Measurements from ENCODE around the gene IL21R.
"Not testable (repeated sequence)": the region's sequence is repeated elsewhere in the genome, so short reads cannot be mapped to it uniquely, and the experiment has no call there.

Gene IL21R

DNA sequence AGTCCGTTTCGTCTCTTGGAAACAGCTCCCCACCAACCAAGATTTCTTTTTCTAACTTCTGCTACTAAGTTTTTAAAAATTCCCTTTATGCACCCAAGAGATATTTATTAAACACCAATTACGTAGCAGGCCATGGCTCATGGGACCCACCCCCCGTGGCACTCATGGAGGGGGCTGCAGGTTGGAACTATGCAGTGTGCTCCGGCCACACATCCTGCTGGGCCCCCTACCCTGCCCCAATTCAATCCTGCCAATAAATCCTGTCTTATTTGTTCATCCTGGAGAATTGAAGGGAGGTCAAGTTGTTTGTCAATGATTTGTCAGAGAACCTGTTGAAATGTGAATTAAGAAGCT, 48.2 kb downstream of the IL21R start:
- Histone ChIP-seq H3K36me3 (ENCODE audit: control insufficient read depth, insufficient read depth, low read length, severe bottlenecking) (no peaks in the 10 kb centered on the region), H3K9me3 (ENCODE audit: control insufficient read depth, low read length) (no peaks in the 10 kb centered on the region), H3K9ac (ENCODE audit: low read length) (no peak overlapping the region), H3K4me3 (ENCODE audit: low read length) (no peak overlapping the region), H3K4me1 (ENCODE audit: control insufficient read depth, insufficient read depth, low read length) (peaks cover 12% of the 10 kb centered on the region), H3K27me3 (replicated peaks; ENCODE audit: control insufficient read depth, insufficient read depth, low read length) (peaks cover 8% of the 10 kb centered on the region)
- DNase-seq (ENCODE audit: low read depth): no peak

DNA sequence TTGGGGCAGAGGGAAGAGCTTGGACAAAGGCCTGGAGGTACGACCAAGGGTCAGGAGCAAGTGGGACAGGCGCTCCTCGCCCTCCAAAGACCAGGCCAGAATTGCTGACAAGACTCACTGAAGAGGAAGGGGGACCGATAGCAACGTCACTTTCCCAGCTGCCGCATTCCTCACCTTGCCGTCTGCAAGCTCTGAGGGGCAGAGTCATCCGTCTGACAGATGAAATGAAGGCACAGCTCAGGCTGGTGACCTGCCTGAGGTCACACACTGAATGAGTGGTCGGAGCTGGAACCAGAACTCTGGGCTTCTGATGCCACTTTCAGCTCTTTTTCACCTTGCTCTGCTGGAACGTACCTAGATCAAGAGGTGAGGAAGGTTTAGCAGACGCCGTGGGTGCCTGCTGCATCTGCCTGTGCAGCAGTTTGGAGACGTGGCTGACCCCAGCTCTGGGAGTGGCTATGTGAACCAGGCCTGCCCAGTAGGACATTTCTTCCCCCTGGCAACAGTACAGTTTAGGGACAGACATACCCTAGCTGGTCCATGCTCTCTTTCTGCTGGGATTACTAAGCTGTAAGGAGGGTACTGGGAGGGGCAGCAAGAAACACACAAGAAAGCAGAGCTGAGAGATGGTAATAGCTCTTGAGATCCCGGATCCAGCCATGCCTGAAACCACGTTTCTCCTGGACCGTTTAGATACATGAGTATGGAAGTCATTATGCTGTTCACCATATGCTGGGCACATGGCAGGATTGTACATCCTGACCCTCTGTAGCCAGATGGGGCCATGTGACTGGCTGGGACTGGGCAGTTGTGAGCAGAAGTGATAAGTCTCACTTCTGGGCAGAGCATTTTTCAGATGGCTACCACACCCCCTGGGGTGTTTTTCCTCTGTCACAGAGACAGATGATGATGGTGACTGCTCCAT, 50.9 kb downstream of the IL21R start:
- DNase-seq (ENCODE audit: low read depth): no peak

DNA sequence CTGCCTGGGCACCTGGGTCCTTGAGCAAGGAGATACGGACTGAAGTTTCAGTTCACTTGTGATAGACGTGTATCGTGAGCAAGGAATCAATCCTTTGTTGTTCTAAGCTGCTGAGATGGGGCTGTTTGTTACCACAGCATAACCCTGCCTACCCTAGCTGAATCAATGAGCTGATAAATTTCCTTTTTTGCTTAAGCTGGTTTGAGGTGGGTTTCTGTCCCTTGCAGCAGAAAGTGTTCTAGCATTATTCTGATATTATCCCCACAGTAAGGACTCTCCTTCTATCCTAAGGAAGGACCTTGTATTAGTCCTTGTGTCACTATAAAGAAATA, 51.5 kb downstream of the IL21R start:
- Histone ChIP-seq H3K4me1 (ENCODE audit: control insufficient read depth, insufficient read depth, low read length) (peaks cover 12% of the 10 kb centered on the region), H3K36me3 (ENCODE audit: control insufficient read depth, insufficient read depth, low read length, severe bottlenecking) (no peaks in the 10 kb centered on the region), H3K27me3 (replicated peaks; ENCODE audit: control insufficient read depth, insufficient read depth, low read length) (peaks cover 8% of the 10 kb centered on the region), H3K9ac (ENCODE audit: low read length) (no peak overlapping the region), H3K4me3 (ENCODE audit: low read length) (no peak overlapping the region), H3K9me3 (ENCODE audit: control insufficient read depth, low read length) (no peaks in the 10 kb centered on the region)
- no peak for DNase-seq (ENCODE audit: low read depth)

More for the DNA sequence above, 50.9 kb downstream of the IL21R start:
- H3K4me1 ChIP-seq (ENCODE audit: control insufficient read depth, insufficient read depth, low read length): peaks cover 12% of the 10 kb centered on the region
- no peak overlapping the region for H3K9ac ChIP-seq (ENCODE audit: low read length)
- H3K27me3 ChIP-seq (replicated peaks; ENCODE audit: control insufficient read depth, insufficient read depth, low read length): peaks cover 8% of the 10 kb centered on the region
- H3K9me3 ChIP-seq (ENCODE audit: control insufficient read depth, low read length): no peaks in the 10 kb centered on the region
- H3K4me3 ChIP-seq (ENCODE audit: low read length): no peak overlapping the region
- H3K36me3 ChIP-seq (ENCODE audit: control insufficient read depth, insufficient read depth, low read length, severe bottlenecking): no peaks in the 10 kb centered on the region

DNA sequence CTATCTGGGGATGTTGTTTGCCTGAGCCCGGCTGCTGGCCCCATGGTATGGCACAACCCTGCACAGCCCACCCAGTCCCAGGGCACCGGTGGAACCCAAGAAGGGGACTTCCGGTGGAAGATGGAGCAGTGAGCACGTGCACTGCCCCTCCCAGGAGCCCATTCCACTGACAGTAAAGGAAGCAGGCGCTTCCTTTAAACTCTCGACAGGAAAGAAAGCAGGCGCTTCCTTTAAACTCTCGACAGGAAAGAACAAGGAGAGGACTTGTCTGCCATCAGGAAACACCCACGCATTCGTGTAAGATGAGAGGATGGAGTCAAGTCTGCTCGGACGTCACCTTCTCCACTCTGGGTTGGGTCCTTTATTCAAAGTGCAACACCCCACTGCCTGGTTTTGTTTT, 53.7 kb downstream of the IL21R start:
- no peak overlapping the region for H3K9ac ChIP-seq (ENCODE audit: low read length)
- H3K27me3 ChIP-seq (replicated peaks; ENCODE audit: control insufficient read depth, insufficient read depth, low read length): no peaks in the 10 kb centered on the region
- H3K4me1 ChIP-seq (ENCODE audit: control insufficient read depth, insufficient read depth, low read length): peaks cover 7% of the 10 kb centered on the region
- H3K9me3 ChIP-seq (ENCODE audit: control insufficient read depth, low read length): no peaks in the 10 kb centered on the region
- peaks cover 12% of the 10 kb centered on the region for H3K36me3 ChIP-seq (ENCODE audit: control insufficient read depth, insufficient read depth, low read length, severe bottlenecking)
- H3K4me3 ChIP-seq (ENCODE audit: low read length): no peak overlapping the region
- no peak for DNase-seq (ENCODE audit: low read depth)

DNA sequence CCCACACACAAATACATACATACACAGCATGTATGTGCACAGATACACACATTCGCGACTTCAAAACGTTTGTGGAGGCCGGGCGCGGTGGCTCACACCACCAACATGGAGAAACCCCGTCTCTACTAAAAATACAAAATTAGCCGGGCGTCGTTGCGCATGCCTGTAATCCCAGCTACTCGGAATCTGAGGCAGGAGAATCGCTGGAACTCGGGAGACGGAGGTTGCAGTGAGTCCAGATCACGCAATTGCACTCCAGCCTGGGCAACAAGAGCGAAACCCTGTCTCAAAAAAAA, 55.6 kb downstream of the IL21R start:
- H3K4me1 ChIP-seq (ENCODE audit: control insufficient read depth, insufficient read depth, low read length): peaks cover 13% of the 10 kb centered on the region
- not testable (repeated sequence) for H3K27me3 ChIP-seq (replicated peaks; ENCODE audit: control insufficient read depth, insufficient read depth, low read length); H3K4me3 ChIP-seq (ENCODE audit: low read length); H3K9me3 ChIP-seq (ENCODE audit: control insufficient read depth, low read length); DNase-seq (ENCODE audit: low read depth); H3K9ac ChIP-seq (ENCODE audit: low read length)
- H3K36me3 ChIP-seq (ENCODE audit: control insufficient read depth, insufficient read depth, low read length, severe bottlenecking): peaks cover 30% of the 10 kb centered on the region

DNA sequence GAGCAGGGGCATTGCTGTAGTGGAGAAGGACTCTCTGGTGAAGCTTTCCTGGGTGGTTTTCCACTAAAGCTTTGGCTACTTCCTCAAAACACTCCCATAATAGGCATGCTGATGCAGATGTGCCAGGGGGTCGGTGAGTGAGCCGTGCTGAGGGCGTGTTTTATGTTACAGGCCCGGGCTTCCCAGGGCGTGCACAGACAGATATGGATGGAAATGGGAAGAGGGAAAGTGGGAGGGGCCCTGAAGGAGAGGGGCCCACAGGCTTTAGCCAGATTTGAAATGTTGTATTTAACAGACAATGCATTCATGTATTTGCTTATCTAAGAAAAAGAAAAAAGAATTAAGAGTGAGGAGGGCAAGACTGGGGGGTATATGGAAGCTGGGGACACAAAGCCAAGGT, 56.3 kb downstream of the IL21R start:
- H3K9me3 ChIP-seq (ENCODE audit: control insufficient read depth, low read length): no peaks in the 10 kb centered on the region
- DNase-seq (ENCODE audit: low read depth): no peak
- H3K9ac ChIP-seq (ENCODE audit: low read length): no peak overlapping the region

DNA sequence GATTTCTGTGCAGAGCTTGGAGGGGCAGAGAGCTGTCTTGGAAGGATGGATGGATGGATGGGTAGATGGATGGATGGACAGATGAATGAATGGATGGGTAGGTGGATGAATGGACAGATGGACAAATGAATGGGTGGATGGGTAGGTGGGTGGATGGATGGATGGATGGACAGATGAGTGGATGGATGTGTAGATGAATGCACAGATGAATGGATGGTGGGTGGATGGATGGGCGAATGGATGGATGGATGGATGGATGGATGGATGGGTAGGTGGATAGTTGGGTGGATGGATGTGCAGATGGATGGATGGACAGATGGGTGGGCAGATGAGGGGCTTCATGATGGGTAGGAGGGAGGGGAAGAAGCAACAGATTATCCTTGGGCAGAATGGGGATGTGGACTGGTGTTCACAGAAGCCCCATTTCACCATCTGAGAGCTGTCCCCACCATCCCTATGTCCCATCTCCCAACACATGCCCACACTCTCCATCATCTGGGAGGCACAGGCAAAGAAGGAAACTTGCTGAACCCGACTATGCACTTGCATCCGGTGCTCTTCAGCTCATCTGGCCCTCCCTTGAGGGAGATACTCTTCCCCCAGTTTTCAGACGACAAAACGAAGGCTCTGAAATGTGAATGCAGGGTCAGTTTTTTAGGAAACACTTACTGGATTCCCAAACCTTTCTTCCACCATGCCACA, 57.2 kb downstream of the IL21R start:
- Histone ChIP-seq H3K27me3 (replicated peaks; ENCODE audit: control insufficient read depth, insufficient read depth, low read length) (no peaks in the 10 kb centered on the region), H3K9me3 (ENCODE audit: control insufficient read depth, low read length) (no peaks in the 10 kb centered on the region), H3K9ac (ENCODE audit: low read length) (no peak overlapping the region), H3K4me1 (ENCODE audit: control insufficient read depth, insufficient read depth, low read length) (peaks cover 13% of the 10 kb centered on the region), H3K36me3 (ENCODE audit: control insufficient read depth, insufficient read depth, low read length, severe bottlenecking) (peaks cover 45% of the 10 kb centered on the region), H3K4me3 (ENCODE audit: low read length) (no peak overlapping the region)
- DNase-seq (ENCODE audit: low read depth): no peak

More for the DNA sequence above, 56.3 kb downstream of the IL21R start:
- peaks cover 37% of the 10 kb centered on the region for H3K36me3 ChIP-seq (ENCODE audit: control insufficient read depth, insufficient read depth, low read length, severe bottlenecking)
- no peaks in the 10 kb centered on the region for H3K27me3 ChIP-seq (replicated peaks; ENCODE audit: control insufficient read depth, insufficient read depth, low read length)
- H3K4me1 ChIP-seq (ENCODE audit: control insufficient read depth, insufficient read depth, low read length): peaks cover 13% of the 10 kb centered on the region
- no peak overlapping the region for H3K4me3 ChIP-seq (ENCODE audit: low read length)

DNA sequence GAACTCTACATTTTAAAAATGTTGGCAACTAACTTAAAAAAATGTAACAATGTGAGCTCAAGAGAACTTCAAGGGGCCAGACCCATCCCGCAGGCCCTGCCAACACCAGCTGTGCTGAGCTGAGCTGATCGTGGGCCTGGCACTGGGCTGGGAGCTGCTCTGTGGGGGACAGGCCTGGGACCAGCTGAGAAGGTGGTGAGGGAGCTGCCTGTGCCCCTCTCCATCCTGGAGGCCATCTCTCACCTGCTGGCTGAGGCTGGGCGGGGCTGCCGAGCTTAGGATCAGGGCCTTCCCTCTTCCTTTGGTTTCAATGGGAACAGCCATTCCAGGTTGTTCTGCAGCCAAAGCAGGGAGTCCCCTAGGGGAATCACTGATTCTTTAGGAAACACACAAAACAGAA, 58.2 kb downstream of the IL21R start:
- Histone ChIP-seq H3K9me3 (ENCODE audit: control insufficient read depth, low read length) (no peaks in the 10 kb centered on the region), H3K36me3 (ENCODE audit: control insufficient read depth, insufficient read depth, low read length, severe bottlenecking) (peaks cover 56% of the 10 kb centered on the region), H3K27me3 (replicated peaks; ENCODE audit: control insufficient read depth, insufficient read depth, low read length) (no peaks in the 10 kb centered on the region), H3K4me1 (ENCODE audit: control insufficient read depth, insufficient read depth, low read length) (peaks cover 13% of the 10 kb centered on the region), H3K4me3 (ENCODE audit: low read length) (no peak overlapping the region), H3K9ac (ENCODE audit: low read length) (no peak overlapping the region)
- no peak for DNase-seq (ENCODE audit: low read depth)

DNA sequence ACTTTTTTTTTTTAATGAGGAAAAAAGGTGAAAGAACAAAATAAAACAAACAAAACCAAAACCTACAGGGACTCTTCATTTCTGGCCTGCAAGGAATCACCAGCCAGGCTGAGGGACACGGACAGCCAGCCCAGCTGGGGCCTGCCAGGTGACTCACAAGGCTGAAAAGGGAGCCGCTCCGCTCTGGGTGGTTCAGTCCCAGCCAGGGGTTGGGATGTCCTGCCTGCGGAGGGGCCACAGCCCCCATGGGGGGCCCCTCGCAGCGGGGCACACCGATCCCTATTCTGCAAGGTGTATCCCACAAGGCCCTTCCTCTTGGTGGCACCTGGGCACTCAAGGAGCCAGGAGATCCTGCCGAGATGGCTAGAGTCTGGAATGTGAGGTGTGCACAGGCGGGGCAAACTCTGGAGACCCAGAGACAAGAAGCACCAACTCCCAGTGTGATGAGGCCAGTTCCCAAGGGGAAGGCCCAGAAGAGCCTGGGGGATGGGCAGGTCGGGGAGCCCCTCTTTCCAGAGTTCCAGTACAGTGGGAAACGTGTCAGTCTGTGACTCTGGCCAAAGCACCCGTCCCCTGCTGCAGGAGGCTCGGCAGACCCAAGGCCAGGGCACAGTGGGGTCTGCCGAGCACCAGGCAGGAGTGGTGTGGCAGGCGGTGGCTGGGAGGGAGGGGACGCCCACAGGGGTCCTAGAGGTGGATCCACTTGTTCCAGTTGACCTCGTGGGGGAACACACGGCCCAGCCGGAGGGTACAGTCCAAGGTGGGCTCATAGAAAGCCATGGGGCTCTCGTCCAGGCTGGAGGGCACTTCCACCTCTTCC, 58.9 kb downstream of the IL21R start:
- H3K9ac ChIP-seq (ENCODE audit: low read length): no peak overlapping the region
- no peak overlapping the region for H3K4me3 ChIP-seq (ENCODE audit: low read length)
- H3K4me1 ChIP-seq (ENCODE audit: control insufficient read depth, insufficient read depth, low read length): peaks cover 13% of the 10 kb centered on the region
- H3K27me3 ChIP-seq (replicated peaks; ENCODE audit: control insufficient read depth, insufficient read depth, low read length): no peaks in the 10 kb centered on the region
- H3K9me3 ChIP-seq (ENCODE audit: control insufficient read depth, low read length): no peaks in the 10 kb centered on the region
- peaks cover 63% of the 10 kb centered on the region for H3K36me3 ChIP-seq (ENCODE audit: control insufficient read depth, insufficient read depth, low read length, severe bottlenecking)
- no peak for DNase-seq (ENCODE audit: low read depth)

DNA sequence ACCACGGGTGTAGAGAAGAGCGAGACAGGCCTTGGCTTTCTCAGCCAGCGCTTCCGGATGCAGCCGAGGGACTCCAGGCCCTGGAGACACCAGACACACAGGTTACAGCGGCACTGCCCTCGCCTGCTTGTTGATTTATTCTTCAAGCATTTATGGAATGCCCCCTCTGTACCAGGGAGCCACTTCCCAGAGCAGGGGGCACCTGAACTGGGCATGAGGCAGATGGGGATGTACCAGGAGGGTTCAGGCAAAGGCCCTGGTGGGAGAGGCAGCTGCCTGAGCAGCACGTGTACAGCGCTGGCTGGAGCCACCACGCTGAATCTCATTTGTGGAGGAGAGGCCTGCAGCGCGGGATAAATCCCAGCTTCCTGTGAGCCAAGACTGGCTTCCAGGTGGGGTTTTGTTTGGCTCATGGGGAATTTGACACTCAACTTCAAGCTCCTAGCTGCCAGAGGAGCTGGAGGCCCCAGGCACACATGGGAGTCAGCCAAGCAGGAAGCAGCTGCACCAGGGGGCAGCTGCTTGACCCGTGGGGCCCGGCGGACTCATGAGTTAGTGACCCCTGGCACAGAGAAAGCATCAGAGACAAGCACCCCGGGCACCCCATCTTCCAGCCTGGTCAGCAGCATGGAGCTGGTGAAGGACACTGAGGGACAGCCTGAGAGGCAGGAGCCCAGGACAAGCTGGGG, 59.7 kb downstream of the IL21R start:
- DNase-seq (ENCODE audit: low read depth): no peak
- H3K4me3 ChIP-seq (ENCODE audit: low read length): no peak overlapping the region
- H3K4me1 ChIP-seq (ENCODE audit: control insufficient read depth, insufficient read depth, low read length): peaks cover 13% of the 10 kb centered on the region
- no peaks in the 10 kb centered on the region for H3K27me3 ChIP-seq (replicated peaks; ENCODE audit: control insufficient read depth, insufficient read depth, low read length)
- H3K9ac ChIP-seq (ENCODE audit: low read length): no peak overlapping the region
- H3K9me3 ChIP-seq (ENCODE audit: control insufficient read depth, low read length): no peaks in the 10 kb centered on the region
- H3K36me3 ChIP-seq (ENCODE audit: control insufficient read depth, insufficient read depth, low read length, severe bottlenecking): peaks cover 70% of the 10 kb centered on the region
